Measurements from ENCODE around the gene MAST3.

DNA sequence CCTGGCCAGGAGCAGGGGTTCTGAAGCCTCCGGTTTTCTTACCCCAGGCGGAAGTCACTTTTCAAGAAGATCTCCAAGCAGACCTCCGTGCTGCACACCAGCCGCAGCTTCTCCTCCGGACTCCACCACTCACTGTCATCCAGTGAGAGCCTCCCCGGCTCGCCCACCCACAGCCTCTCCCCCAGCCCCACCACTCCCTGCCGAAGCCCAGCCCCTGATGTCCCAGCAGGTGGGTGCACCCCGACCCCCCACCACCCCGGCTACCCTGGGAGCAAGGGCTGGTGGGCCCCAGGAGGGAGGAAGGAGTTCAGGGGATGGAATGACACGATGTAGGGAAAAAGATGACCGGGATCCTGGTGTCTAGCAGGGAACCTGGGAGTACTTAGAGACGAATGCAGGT is 49.8 kb downstream of the MAST3 start:
- TF ChIP-seq, protein P1, sequence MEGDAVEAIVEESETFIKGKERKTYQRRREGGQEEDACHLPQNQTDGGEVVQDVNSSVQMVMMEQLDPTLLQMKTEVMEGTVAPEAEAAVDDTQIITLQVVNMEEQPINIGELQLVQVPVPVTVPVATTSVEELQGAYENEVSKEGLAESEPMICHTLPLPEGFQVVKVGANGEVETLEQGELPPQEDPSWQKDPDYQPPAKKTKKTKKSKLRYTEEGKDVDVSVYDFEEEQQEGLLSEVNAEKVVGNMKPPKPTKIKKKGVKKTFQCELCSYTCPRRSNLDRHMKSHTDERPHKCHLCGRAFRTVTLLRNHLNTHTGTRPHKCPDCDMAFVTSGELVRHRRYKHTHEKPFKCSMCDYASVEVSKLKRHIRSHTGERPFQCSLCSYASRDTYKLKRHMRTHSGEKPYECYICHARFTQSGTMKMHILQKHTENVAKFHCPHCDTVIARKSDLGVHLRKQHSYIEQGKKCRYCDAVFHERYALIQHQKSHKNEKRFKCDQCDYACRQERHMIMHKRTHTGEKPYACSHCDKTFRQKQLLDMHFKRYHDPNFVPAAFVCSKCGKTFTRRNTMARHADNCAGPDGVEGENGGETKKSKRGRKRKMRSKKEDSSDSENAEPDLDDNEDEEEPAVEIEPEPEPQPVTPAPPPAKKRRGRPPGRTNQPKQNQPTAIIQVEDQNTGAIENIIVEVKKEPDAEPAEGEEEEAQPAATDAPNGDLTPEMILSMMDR (IDR thresholded peaks at IDR 0.05): no peak
- TF ChIP-seq POLR2A (IDR thresholded peaks at IDR 0.05): no peak

Measured in uterus (tissue), 2 donors.